Right lung (tissue), 5 donors: ENCODE results near the gene PPP1R3D. TPM values are rescaled to one million over a fixed set of nuclear protein-coding genes. Genes with fewer than 3 reads are reported as not detected.
"Not testable (repeated sequence)": the region's sequence is repeated elsewhere in the genome, so short reads cannot be mapped to it uniquely, and the experiment has no call there.

Source experiments
- DNase-seq, 2 donors: peaks; one replicate each; pipeline ENCODE4 v3.0.0-alpha.2; 2013
- polyA plus RNA-seq, 5 donors: library from polyadenylated mRNA; unstranded; fragments of 120-200 nt; gene quantifications; one replicate each; pipeline versions ENCODE4 v1.2.1 to v1.2.3, GENCODE V29; 2013; ENCODE audit warnings: inconsistent platforms in 1 of 5, low replicate concordance in 1 of 5; ENCODE audit not compliant: insufficient read length in 5 of 5, insufficient read depth in 1 of 5

PPP1R3D gene
- polyA plus RNA-seq, 5 donors: 4.6 to 5.8 (median 5.2) TPM

DNA sequence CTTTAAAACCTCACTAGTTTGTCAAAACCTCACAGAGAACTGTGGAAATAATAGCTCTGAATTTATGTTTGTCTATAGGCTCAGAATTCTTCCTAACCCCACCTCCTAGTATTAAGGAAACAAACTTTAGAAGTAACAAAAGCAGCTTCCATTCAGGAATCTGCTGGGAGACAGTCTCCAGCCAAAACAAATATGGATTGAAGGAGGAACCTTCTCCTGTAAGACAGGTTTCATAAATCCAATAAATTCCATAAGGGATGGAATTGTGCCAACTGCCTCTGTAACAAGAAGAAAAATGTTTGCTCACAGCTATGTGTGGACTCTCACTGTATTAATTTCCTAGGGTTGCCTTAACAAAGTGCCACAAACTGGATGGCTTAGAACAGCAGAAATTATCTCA is 14.2 kb downstream of the PPP1R3D start:
- DNase-seq: no peak

DNA sequence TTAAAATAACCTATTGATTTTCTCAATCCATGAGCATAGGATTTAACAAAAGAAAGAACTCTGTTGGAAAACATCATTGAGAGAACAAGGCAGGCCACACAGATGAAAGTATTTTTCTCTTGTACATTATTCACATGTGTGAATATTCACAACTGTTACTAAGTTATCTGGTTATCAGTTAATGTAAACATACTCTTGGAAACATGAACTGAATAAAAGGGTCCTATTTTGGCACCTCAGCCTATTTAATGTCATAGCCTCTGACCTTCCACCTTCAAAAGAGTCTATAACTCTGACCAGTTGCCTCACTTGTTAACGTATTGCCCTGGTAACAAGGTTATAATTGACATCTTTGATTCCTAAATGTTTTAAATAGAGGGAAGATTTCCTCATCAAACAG is 14.7 kb downstream of the PPP1R3D start:
- DNase-seq: no peak

DNA sequence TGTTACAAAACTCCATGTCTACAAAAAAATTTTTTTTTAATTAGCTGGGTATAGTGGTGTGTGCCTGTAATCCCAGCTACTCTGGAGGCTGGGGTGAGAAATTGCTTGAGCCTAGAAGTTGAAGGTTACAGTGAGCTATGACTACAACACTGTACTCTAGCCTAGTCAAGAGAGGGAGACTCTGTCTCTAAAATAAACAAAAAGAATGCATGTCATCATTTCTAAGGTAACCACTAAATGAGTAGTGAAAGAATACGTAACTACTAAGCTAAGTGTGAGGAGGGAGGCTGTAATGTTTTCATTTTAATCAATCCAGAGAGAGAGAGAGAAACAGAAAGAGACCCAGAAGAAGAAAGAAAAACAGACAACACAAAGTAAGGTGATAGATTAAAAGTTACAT is 16.6 kb downstream of the PPP1R3D start:
- no peak for DNase-seq

DNA sequence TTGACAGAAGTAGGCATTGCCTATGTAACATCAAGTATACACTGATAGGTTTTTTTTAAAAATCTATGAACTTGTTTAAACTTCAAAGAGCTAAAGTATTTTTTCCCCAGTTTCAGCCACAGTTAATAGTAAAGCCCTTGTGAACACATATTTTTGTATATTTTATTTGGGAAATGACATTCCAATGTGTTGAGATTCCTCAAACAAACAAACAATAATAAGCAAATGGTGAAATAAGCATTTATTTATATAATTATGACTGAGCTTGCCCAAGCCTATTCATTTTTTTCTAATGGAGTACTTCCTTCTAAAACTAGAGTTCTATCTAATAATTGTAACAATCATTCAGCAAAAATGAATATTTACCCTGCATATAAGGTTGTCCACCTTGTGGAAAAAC is 19.2 kb downstream of the PPP1R3D start:
- DNase-seq: no peak

DNA sequence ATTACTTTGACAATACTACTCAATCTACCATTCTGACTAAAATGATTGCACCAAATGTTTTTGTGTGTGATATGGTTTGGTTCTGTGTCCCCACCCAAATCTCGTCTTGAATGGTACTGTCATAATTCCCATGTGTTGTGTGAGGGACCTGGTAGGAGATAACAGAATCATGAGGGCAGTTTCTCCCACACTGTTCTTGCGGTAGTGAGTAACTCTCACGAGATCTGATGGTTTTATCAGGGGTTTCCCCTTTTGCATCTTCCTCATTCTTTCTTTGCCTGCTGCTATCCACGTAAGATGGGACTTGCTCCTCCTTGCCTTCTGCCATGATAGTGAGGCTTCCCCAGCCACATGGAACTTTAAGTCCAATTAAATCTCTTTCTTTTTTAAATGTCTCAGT is 27.5 kb downstream of the PPP1R3D start:
- DNase-seq: no peak

DNA sequence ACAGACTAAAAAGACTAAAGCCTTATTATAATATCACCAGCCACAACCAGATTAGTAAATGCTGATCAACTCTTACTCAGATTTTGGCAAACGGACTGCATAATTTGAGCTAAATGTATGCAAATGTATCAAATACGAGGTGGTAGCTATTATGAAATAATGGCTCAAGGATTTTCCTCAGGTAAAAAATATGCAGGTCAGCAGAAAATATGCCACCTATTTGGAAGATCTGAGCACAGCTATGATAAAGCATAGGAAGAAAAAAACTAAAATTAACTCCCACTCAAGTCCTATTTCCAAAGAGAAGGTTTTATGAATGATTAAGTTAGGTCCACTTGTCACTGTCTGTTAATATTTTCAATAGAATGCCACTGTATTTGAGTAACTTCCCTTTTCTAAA is 29.1 kb downstream of the PPP1R3D start:
- no peak for DNase-seq

DNA sequence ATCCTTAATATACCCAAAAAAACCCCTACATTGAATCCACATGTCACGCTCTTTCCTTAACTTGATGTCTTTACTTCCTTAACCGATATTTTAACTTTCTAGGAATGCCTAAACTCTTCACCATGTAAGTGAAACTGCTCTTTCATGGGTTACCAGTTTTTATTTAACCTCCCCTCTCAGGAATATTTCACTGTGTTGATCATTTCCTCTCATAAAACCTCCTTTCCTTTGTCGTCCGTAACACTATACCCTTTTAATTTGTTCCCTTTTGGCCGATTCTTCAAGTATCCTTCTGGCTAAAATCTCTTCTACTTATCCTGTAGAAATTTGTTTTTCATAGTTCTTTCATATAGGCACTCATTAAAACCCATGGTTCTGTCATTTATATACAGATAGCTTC is 31.2 kb downstream of the PPP1R3D start:
- no peak for DNase-seq

DNA sequence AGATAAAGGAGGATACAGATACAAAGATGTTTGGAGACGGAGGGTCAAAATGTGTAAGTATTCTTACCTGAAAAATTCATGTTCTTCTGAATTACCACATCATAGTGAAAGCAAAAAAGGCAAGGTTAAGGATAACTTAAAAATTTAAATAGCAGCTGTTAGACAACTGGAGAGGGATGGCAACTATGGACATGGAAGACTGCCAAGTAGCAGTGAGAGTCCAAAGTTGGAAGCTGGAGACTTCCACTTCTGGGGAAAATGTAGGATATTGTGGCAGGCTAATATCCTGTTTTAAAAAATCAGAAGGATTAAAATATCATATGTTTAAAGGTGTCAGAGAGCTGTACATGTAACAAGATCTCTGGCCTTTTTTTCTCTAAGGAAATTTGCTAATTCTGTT is 36.5 kb downstream of the PPP1R3D start:
- DNase-seq: peak; percentile 14 to 25

DNA sequence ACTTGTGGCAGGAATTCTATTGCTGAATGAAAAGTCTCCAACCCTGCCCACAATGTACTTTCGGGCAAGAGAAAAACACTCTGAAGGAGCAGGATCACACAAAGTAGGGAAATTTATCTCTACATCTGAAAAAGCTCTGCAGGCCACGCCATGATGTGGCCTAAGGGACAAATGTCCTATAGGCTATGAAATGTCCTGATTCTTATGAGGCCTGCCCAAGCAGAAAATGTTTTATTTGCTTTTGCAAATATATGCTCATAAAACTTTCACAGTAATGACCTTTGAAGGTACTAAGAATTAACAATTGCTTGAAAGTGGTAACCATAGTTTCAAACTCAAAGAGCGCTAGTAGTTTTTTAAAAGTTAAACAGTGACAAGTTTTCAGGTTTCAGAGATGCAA is 37.6 kb downstream of the PPP1R3D start:
- DNase-seq: no peak

DNA sequence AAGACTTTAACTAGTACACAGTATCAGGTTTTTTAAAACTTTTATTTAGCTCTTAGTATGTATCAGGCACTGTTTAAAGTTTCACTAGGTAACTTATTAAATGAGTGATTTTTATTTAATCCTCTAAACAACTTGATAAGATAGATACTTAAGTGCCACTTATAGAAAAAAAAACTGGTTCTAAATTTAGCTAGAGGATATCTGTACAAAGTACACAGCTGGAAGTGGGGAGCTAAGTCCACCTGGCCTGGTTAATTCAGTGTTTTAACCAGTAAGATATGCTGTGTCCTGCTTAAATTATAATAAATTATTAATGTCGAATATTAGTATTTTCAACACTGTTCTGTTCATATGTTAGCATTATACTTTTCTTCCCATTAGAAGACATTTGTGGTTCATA is 44.2 kb downstream of the PPP1R3D start:
- DNase-seq: no peak

DNA sequence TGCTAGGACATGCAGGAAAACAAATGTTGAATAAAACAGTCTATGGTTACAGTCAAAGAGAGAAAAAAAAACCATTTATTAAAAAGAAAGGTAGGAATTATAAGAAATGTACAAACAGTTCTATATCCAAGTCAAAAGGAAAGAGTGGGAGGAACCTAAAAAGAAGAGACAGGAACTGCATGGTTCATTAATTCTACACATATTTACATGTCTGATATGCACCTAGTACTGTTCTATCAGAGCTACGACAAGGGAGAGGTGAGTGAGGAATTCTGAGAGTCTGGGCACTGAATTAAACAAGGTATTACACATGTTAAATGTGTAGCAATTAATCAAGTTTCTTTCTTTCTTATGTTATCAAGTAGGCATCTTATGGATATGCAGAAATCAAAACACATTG is 48.5 kb downstream of the PPP1R3D start:
- DNase-seq: no peak

DNA sequence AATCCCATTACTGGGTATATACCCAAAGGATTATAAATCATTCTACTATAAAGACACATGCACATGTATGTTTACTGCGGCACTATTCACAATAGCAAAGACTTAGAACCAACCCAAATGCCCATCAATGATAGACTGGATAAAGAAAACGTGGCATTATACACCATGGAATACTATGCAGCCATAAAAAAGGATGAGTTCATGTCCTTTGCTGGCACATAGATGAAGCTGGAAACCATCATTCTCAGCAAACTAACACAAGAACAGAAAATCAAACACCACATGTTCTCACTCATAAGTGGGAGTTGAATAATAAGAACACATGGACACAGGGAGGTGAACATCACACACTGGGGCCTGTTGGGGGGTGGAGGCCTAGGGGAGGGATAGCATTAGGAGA is 50.1 kb downstream of the PPP1R3D start:
- DNase-seq: not testable (repeated sequence)

DNA sequence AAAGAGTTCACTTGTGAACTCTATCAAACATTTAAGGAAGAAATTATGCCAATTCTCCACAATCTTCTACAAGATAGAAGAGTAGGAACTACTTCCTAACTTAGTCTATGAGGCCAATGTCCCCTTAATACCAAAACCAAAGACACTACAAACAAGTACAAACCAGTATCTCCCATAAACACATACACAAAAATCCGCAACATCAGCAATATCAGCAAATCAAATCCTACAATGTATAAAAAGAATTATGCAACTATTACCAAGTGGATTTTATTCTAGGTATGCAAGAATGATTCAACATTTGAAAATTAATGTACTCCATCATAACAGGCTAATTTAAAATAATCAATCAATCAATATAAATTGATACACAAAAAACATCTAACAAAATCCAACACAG is 52.1 kb downstream of the PPP1R3D start:
- DNase-seq: no peak

Other genes starting within 250 kb of the PPP1R3D start
- 10 to 100 TPM in 2 of 5 donors, 1 to 10 TPM in 3; 7.9 to 15.4 (median 8.6) TPM for gene SYCP2, start 6.7 kb downstream of the PPP1R3D start, polyA plus RNA-seq
- gene FAM217B, start 84 bp upstream of the PPP1R3D start, polyA plus RNA-seq: 10 to 100 TPM; 16.4 to 30.1 (median 20.9) TPM
- 1 to 10 TPM; 1.6 to 2.6 (median 2.2) TPM for gene CDH26, start 18.1 kb upstream of the PPP1R3D start, polyA plus RNA-seq